HepG2 (cell line): ENCODE data around the gene NEMP2.

ENCODE experiments used
- HDAC1 ChIP-seq: sonication (generic); formaldehyde crosslinking; IDR thresholded peaks from 2 replicates; pipeline ENCODE4 v1.5.1; 2020; ENCODE audit warnings: mild to moderate bottlenecking, missing genetic modification reagents
- ISX ChIP-seq: sonication (generic); formaldehyde crosslinking; conservative IDR thresholded peaks from 2 replicates; pipeline ENCODE4 v1.5.0; 2020; ENCODE audit warnings: missing genetic modification reagents
- JUNB ChIP-seq: sonication (generic); formaldehyde crosslinking; IDR thresholded peaks from 2 replicates; pipeline ENCODE4 v1.8.0; 2022; ENCODE audit warnings: missing genetic modification reagents, mild to moderate bottlenecking, borderline replicate concordance
- REST ChIP-seq, 2 experiments: IDR thresholded peaks; 2 replicates each; pipeline ENCODE4 v1.6.1; 2011 to 2012; ENCODE audit warnings: low read length in 2 of 2, borderline replicate concordance in 1 of 2, low read depth in 1 of 2, mild to moderate bottlenecking in 1 of 2, moderate library complexity in 1 of 2

DNA sequence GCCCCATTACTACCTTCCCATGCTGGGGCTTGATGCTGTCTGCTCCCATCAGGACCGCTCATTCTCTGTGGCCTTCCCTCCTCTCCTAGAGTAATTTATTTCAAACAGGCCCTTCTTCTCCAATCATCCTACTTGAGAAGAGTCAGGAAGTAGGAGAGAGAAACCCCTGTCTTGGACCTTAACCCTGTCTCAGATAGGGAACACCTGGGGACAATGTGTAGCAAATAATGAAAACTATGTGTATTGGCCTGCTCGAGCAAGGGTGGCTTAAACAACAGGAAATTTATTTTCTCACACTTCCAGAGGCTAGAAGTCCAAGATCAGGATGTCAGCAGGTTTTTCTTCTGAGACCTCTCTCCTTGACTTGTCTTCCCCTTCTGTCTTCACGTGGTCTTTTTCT, 26.6 kb upstream of the NEMP2 start:
- TF ChIP-seq JUNB (CRISPR knock-in tag) (no peak), REST (IDR thresholded peaks at IDR 0.05; ENCODE audit: borderline replicate concordance in 1 of 2, low read depth in 1 of 2, low read length in 2 of 2) (no peak), ISX (CRISPR knock-in tag) (no peak), HDAC1 (CRISPR knock-in tag) (no peak)
